SH-SY5Y (cell line): ENCODE measurements around the gene CPNE4.

Experiments used
- GATA2 ChIP-seq: IDR thresholded peaks from 2 replicates; pipeline ENCODE4 v1.6.1; 2011; ENCODE audit warnings: mild to moderate bottlenecking, low read depth, low read length
- GATA3 ChIP-seq: IDR thresholded peaks from 2 replicates; pipeline ENCODE4 v1.6.1; 2011; ENCODE audit warnings: low read depth, mild to moderate bottlenecking, low read length, moderate library complexity

DNA sequence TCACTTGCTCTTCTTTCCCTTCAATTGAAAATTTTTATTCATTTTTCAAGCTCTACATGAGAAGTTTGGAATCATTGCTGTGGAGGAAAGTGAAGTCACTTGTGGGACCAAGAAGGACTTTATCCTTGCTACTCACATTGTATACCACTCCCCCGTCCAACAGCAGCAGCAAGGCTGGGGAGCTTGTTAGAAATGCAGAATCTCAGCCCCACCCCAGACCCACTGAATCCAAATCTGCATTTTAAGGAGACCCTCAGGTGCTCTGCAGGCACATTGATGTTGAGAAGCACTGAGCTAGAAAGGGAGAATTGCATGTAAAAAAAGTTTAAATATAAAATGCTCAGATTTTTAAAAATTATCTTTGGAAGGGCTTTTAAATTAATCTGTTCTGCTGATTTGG, 329.7 kb downstream of the CPNE4 start:
- TF ChIP-seq GATA3 (no peak), GATA2 (no peak)
